Brain microvascular endothelial cell (primary cell): ENCODE measurements around the gene SGIP1.

Source experiments
- DNase-seq: peaks from one replicate; pipeline ENCODE4 v3.0.0-alpha.2; 2020
- H3K27ac ChIP-seq: fragments of 250-450 bp; sonication (Bioruptor Pico); 2 replicates; pipeline ENCODE4 v1.5.1; 2020; ENCODE audit warnings: mild to moderate bottlenecking, moderate library complexity
- H3K27me3 ChIP-seq: fragments of 250-450 bp; sonication (Bioruptor Pico); replicated peaks from 2 replicates; pipeline ENCODE4 v1.5.1; 2020; ENCODE audit warnings: mild to moderate bottlenecking
- H3K36me3 ChIP-seq: fragments of 250-450 bp; sonication (Bioruptor Pico); replicated peaks from 2 replicates; pipeline ENCODE4 v1.5.1; 2020; ENCODE audit warnings: mild to moderate bottlenecking
- H3K4me3 ChIP-seq: 2 replicates; pipeline ENCODE4 v1.5.1; 2011; ENCODE audit warnings: low read depth, mild to moderate bottlenecking, control low read depth, low read length, moderate library complexity
- in situ Hi-C: cut with HindIII; loops from 2 replicates; pipeline ENCODE4 v1.10.0; 2017; ENCODE audit warnings: low sequenced_read_pairs, low pct_ligation_motif_present
- TF ChIP-seq, protein P1 (sequence below): IDR thresholded peaks from 2 replicates; pipeline ENCODE4 v1.5.1; 2011; ENCODE audit warnings: low read depth, mild to moderate bottlenecking, moderate library complexity, low read length, control low read depth, inconsistent platforms; ENCODE audit errors: missing control alignments

Gene SGIP1

DNA sequence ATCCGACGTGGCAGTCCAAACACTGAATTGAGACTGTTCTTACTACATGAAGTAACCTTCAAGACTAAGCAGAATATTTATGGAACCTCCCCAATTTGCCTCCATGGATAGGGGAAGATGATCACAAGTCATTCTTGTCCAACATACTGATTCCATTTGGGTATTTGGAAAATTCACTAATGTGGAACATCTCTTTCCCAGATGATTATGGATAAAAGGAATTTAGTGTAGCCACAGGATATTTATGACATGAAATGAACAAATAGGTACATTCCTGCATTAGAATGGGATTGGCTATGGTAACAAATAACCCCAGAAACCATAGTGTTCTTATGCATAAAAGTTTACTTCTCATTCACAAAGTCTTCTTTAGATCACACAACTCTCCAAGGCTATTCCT lies 40.2 kb upstream of the SGIP1 start:
- no peak overlapping the region for H3K4me3 ChIP-seq
- H3K27me3 ChIP-seq: no peaks in the 10 kb centered on the region
- H3K27ac ChIP-seq: no peak overlapping the region
- DNase-seq: no peak
- H3K36me3 ChIP-seq: no peaks in the 10 kb centered on the region
- in situ Hi-C loops: no loop called here
- TF ChIP-seq, protein P1, sequence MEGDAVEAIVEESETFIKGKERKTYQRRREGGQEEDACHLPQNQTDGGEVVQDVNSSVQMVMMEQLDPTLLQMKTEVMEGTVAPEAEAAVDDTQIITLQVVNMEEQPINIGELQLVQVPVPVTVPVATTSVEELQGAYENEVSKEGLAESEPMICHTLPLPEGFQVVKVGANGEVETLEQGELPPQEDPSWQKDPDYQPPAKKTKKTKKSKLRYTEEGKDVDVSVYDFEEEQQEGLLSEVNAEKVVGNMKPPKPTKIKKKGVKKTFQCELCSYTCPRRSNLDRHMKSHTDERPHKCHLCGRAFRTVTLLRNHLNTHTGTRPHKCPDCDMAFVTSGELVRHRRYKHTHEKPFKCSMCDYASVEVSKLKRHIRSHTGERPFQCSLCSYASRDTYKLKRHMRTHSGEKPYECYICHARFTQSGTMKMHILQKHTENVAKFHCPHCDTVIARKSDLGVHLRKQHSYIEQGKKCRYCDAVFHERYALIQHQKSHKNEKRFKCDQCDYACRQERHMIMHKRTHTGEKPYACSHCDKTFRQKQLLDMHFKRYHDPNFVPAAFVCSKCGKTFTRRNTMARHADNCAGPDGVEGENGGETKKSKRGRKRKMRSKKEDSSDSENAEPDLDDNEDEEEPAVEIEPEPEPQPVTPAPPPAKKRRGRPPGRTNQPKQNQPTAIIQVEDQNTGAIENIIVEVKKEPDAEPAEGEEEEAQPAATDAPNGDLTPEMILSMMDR: no peak

DNA sequence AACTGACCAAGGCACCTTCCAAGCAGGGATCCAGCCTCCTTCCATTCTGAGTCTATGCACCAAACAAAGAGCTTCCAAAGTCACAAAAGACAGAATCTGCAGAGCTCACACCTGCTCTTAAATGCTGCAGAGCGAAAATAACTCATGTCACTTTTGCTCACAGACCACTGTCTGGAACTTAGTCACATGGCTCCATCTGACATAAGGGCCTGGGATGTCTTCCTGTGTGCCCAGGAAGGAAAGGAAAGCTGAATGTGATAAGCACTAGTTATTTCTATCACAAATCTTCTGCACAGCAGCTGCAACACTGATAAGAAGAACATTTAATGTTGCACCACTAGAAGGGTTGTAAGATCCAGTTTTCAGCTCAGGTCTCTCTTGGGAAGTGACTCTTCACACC lies 39.5 kb upstream of the SGIP1 start:
- TF ChIP-seq, protein P1: no peak
- no peaks in the 10 kb centered on the region for H3K36me3 ChIP-seq
- H3K4me3 ChIP-seq: no peak overlapping the region
- H3K27ac ChIP-seq: no peak overlapping the region
- in situ Hi-C loops: no loop called here
- DNase-seq: no peak
- no peaks in the 10 kb centered on the region for H3K27me3 ChIP-seq

DNA sequence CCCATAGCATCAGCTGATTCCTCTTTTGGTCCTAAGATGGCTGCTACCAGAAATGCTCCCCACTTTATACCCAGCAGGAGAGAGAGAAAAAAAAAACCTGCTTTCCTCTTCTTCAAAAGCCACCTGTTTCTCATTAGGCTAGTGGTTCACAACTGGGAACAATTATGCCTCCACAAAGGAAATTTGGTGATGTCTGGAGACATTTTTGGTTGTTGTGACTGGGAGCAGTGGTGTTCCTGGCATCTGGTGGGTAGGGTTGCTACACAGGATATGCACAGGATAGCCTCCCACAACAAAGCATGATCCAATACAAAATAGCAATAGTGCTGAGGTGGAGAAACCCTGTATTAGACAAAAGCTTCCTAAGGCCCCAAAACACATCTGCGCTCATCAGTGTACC lies 38.5 kb upstream of the SGIP1 start:
- in situ Hi-C loops: no loop called here
- DNase-seq: no peak
- no peak overlapping the region for H3K27ac ChIP-seq
- H3K4me3 ChIP-seq: no peak overlapping the region
- TF ChIP-seq, protein P1: no peak
- no peaks in the 10 kb centered on the region for H3K27me3 ChIP-seq
- no peaks in the 10 kb centered on the region for H3K36me3 ChIP-seq

DNA sequence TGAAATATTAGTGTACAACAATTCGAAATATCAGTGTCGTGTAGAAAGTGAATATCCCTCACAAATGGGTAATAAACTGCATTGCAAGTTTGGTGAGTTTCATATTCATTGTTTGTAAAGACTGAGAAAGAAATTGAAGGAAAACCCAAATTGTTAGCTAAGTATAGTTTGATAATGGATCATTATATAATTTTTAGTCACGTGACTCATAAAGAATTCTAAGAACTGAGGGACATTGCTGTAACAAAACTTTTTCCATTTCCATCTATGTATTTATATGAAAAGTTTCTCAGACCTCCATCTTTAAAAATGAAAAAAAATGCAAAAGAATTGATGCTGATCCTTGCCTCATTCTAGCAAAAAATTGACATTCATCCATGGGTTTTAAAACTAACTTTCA lies 36.0 kb upstream of the SGIP1 start:
- TF ChIP-seq, protein P1: no peak
- H3K27ac ChIP-seq: no peak overlapping the region
- no peak for DNase-seq

DNA sequence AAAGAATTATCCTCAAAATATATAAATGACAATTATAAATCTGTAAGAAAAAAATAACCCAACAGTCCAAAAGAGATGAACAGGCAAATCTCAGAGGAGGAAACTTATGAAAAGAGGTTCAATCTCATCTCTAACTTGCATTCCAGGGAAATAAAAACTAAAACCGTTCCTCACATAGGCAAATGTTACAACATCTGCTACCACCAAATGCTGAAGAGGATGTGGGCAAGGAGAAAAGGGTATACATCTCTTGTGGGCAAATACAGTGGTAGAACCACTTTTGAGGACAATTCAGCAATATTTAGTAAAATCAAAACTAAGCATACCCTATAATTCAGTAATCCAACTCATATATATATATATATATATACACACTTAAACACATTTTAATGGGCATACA lies 33.7 kb upstream of the SGIP1 start:
- no peaks in the 10 kb centered on the region for H3K27me3 ChIP-seq
- no peak for DNase-seq
- no peak overlapping the region for H3K4me3 ChIP-seq
- in situ Hi-C loops: no loop called here
- TF ChIP-seq, protein P1: no peak
- H3K27ac ChIP-seq: no peak overlapping the region
- no peaks in the 10 kb centered on the region for H3K36me3 ChIP-seq

More for the DNA sequence above, 36.0 kb upstream of the SGIP1 start:
- in situ Hi-C loops: no loop called here
- Histone ChIP-seq H3K27me3 (no peaks in the 10 kb centered on the region), H3K36me3 (no peaks in the 10 kb centered on the region), H3K4me3 (no peak overlapping the region)

DNA sequence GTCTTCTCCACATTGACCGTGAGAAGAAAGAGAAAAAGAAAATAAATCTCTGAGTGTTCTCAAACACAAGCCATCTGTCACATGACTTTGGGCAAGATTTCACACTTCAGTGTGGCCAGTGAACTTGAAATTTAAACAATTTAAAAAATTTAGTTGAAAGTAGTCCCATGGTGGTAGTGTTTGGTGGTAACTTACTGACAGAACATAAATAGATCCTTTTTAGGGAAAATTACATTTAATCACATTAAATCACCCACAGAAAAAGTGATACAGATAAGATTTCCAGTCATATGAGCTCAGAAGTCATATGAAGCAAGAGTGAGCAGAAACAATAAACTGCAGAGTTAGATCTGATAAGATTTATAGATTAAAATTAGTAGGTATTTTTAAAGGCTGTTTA lies 31.9 kb upstream of the SGIP1 start:
- in situ Hi-C loops: no loop called here
- no peaks in the 10 kb centered on the region for H3K36me3 ChIP-seq
- DNase-seq: no peak
- no peak overlapping the region for H3K4me3 ChIP-seq
- TF ChIP-seq, protein P1: no peak
- no peaks in the 10 kb centered on the region for H3K27me3 ChIP-seq
- no peak overlapping the region for H3K27ac ChIP-seq
